ENCODE results near the gene MAFF. TPM values are rescaled to one million over a fixed set of nuclear protein-coding genes. Genes with fewer than 3 reads are reported as not detected.
A peak's percentile ranks its signal among the peaks of the same experiment; 100 is the strongest.

Gene MAFF
- total RNA-seq, 3 donors from 2014 or later = 37.3 to 126 (median 85.5) TPM

DNA sequence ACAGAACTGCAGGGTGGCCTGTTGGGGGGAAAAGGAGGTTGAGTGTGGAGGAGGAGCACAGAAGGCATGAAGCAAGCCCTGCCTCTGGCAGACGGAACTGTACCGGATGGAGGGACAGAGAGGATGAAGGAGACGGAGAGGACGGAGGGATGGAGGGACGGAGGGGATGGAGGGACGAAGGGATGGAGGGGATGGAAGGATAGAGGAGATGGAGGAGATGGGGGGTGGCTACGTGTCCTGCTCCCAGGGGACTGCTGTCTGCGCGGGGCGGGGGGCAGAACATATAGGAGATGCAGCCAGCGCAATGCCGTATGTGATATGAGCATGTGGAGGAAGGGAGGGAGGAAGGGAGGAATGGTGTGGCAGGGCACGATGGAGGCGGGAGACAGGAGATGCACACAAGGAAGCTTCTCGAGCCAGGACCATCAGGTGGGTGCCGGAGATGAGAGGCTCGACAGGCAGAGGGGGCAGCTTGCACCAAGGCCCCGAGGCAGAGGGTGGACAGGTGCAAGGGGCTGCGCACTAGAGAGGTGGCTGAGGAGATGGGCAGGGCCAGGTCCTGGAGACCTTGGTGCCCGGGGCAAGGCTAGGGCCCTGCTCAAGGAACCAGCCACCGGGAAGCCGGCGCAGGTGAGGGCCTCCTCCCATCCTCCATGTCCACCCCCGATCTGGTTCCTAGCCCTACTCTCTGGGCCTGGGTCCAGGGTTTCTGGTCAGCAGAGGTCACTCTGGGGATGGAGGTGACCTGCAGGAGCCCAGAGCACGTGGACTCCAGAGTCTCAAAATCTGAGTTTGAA is 25.3 kb downstream of the MAFF start:
- no peak for DNase-seq (ENCODE audit: low spot score in 2 of 2)
- H3K36me3 ChIP-seq = no peaks in the 10 kb centered on the region
- H3K27me3 ChIP-seq = peaks cover 0 to 3% of the 10 kb centered on the region in 2 donors
- no peaks in the 10 kb centered on the region for H3K9me3 ChIP-seq
- TF ChIP-seq POLR2A (IDR thresholded peaks at IDR 0.05) = no peak
- TF ChIP-seq POLR2AphosphoS5 (IDR thresholded peaks at IDR 0.05) = no peak
- TF ChIP-seq, protein P1, sequence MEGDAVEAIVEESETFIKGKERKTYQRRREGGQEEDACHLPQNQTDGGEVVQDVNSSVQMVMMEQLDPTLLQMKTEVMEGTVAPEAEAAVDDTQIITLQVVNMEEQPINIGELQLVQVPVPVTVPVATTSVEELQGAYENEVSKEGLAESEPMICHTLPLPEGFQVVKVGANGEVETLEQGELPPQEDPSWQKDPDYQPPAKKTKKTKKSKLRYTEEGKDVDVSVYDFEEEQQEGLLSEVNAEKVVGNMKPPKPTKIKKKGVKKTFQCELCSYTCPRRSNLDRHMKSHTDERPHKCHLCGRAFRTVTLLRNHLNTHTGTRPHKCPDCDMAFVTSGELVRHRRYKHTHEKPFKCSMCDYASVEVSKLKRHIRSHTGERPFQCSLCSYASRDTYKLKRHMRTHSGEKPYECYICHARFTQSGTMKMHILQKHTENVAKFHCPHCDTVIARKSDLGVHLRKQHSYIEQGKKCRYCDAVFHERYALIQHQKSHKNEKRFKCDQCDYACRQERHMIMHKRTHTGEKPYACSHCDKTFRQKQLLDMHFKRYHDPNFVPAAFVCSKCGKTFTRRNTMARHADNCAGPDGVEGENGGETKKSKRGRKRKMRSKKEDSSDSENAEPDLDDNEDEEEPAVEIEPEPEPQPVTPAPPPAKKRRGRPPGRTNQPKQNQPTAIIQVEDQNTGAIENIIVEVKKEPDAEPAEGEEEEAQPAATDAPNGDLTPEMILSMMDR (IDR thresholded peaks at IDR 0.05) = no peak
- H3K27ac ChIP-seq = peak overlapping the region; percentile 96 to 99
- no peak overlapping the region for H3K4me3 ChIP-seq
- intact Hi-C loops (cut with DNase I; ENCODE audit: low total_unique reads) = no loop called here
- H3K4me1 ChIP-seq = peaks cover 14 to 23% of the 10 kb centered on the region in 2 donors

DNA sequence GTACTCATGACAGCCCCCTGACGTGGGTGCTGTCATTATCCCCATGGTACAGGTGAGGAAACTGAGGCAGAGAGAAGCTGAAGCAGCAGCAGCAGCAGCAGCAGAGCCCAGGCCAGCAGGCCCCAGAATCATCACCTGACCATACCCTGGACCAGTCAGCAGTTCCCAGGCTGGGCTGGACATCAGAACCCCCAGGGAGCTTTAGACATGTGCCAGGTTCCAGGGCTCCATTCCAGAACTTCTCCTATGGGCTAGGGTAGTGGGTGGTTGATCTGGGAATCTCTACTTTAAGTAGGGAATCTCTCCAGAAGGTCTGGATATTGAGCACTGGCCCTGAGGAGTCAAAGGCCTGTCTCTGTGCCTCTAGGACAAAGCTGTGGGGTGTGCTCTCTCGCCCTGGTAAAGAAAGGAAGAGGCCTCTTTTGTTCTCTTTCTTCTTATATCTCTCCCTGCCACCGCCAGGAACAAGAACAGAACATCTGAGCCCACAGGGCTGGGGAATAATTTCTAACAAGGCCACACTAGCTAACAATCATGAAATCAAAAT is 26.6 kb downstream of the MAFF start:
- peak overlapping the region; percentile 96 to 99 for H3K27ac ChIP-seq
- H3K4me1 ChIP-seq = peaks cover 11 to 23% of the 10 kb centered on the region in 2 donors
- intact Hi-C loops (cut with DNase I; ENCODE audit: low total_unique reads) = no loop called here
- H3K9me3 ChIP-seq = no peaks in the 10 kb centered on the region
- H3K27me3 ChIP-seq = peaks cover 0 to 3% of the 10 kb centered on the region in 2 donors
- H3K4me3 ChIP-seq = peak overlapping the region in 1 of 3 donors; percentile 19
- TF ChIP-seq, protein P1 (IDR thresholded peaks at IDR 0.05) = no peak
- no peak for TF ChIP-seq POLR2A (IDR thresholded peaks at IDR 0.05)
- TF ChIP-seq POLR2AphosphoS5 (IDR thresholded peaks at IDR 0.05) = no peak
- DNase-seq (ENCODE audit: low spot score in 2 of 2) = no peak
- H3K36me3 ChIP-seq = no peaks in the 10 kb centered on the region

DNA sequence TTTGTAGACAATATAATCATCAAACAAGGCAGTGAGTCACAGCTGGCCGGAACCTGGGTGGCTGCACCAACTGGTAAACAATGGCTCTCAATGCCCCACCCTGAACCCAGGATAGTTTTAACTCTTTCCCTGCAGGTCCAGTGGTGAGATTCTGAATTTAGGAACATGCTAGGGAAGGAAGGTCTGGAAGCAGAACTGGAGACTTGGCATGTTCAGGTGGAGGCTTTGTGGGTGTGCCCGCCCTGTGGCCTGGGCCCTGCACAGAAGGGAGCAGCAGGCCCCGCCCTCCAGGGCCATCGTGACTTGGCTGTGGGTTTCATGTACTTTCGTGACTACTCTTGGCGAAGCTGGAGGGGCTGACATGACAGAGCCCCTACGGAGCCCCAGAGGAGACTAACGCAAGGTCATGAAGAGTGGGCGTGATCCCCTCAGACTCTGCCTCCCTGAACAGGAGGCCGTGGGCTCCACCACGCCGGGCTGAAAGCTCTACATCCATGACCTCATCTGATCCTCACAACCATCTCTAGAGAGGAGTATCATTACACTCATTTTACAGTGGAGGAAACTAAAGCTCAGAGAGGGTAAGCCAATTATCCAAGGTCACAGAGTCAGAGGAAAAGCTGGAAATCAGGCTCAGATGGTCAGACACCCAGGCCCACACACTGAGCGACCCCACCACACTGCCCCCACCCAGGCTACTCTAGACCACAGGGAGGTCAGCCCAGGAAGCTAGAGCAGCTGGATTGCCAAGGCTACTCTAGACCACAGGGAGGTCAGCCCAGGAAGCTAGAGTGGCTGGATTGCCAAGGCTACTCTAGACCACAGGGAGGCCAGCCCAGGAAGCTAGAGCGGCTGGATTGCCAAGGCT is 27.3 kb downstream of the MAFF start:
- TF ChIP-seq, protein P1 (IDR thresholded peaks at IDR 0.05) = no peak
- TF ChIP-seq POLR2AphosphoS5 (IDR thresholded peaks at IDR 0.05) = peak; percentile 44 to 54 (median 51)
- peak; percentile 67 to 78 for DNase-seq (ENCODE audit: low spot score in 2 of 2)
- intact Hi-C loops (cut with DNase I; ENCODE audit: low total_unique reads) = no loop called here
- H3K4me3 ChIP-seq = peak overlapping the region in 1 of 3 donors; percentile 19
- H3K4me1 ChIP-seq = peaks cover 11 to 23% of the 10 kb centered on the region in 2 donors
- H3K27ac ChIP-seq = peak overlapping the region; percentile 96 to 99
- H3K36me3 ChIP-seq = no peaks in the 10 kb centered on the region
- H3K9me3 ChIP-seq = no peaks in the 10 kb centered on the region
- peaks cover 0 to 3% of the 10 kb centered on the region in 2 donors for H3K27me3 ChIP-seq

DNA sequence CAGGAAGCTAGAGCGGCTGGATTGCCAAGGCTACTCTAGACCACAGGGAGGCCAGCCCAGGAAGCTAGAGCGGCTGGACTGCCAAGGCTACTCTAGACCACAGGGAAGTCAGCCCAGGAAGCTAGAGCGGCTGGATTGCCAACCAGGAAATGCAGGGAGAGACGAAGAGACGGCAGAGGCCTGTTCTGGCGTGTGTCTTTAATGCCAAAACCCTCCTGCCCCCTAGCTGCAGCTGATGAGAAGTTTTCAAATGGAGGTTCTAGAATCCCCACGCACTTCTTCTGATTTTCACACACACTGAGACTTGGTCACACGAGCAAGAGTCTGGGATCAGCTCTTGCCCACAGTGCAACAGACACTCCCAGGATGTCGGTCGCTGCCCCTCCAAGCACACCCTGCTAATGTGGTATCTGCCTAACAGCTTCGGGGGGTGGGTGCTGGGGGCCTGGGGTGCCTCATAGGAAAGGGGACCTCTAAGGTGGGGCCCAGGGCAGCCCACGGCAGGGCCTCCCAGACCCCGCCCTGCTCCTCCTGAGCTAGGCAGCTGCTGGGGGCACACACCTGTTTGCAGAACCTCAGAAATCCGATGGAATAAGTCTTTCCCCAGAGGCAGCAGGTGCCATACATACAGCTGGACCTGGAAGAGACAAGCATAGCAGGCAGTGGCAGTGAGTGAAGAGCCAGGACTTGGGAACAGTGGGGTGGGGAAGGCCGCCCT is 28.5 kb downstream of the MAFF start:
- peaks cover 11 to 23% of the 10 kb centered on the region in 2 donors for H3K4me1 ChIP-seq
- H3K27ac ChIP-seq = peak overlapping the region; percentile 85 to 87
- H3K36me3 ChIP-seq = no peaks in the 10 kb centered on the region
- TF ChIP-seq, protein P1 (IDR thresholded peaks at IDR 0.05) = peak; percentile 34 to 72 (median 46)
- TF ChIP-seq POLR2A (IDR thresholded peaks at IDR 0.05) (no peak), POLR2AphosphoS5 (IDR thresholded peaks at IDR 0.05) (no peak)
- H3K4me3 ChIP-seq = no peak overlapping the region
- H3K27me3 ChIP-seq = no peaks in the 10 kb centered on the region
- DNase-seq (ENCODE audit: low spot score in 2 of 2) = peak in 1 of 2 donors; percentile 68
- intact Hi-C loops (cut with DNase I; ENCODE audit: low total_unique reads) = no loop called here
- no peaks in the 10 kb centered on the region for H3K9me3 ChIP-seq
